H9 (cell line): ENCODE measurements around the gene PTPRN2. TPM values are rescaled to one million over a fixed set of nuclear protein-coding genes. Genes with fewer than 3 reads are reported as not detected.

Experiments used
- DNase-seq: peaks from one replicate; pipeline ENCODE4 v3.0.0-alpha.2; 2017
- H2AFZ ChIP-seq: one replicate; pipeline ENCODE4 v1.6.1; 2013; ENCODE audit warnings: mild to moderate bottlenecking, low read length, control low read depth, moderate library complexity
- H2AK5ac ChIP-seq: 2 replicates; pipeline ENCODE4 v1.6.1; 2013; ENCODE audit warnings: low read length, control low read depth, mixed read lengths; ENCODE audit not compliant: insufficient read length
- H2BK120ac ChIP-seq: one replicate; pipeline ENCODE4 v1.6.1; 2013; ENCODE audit warnings: low read depth, mild to moderate bottlenecking, low read length, control low read depth, inconsistent platforms; ENCODE audit not compliant: poor library complexity, severe bottlenecking
- H2BK12ac ChIP-seq: 2 replicates; pipeline ENCODE4 v1.6.1; 2013; ENCODE audit warnings: low read length, control low read depth, mixed read lengths, low read depth; ENCODE audit not compliant: insufficient read length
- H2BK15ac ChIP-seq: 2 replicates; pipeline ENCODE4 v1.6.1; 2013; ENCODE audit warnings: low read depth, low read length, control low read depth
- H2BK20ac ChIP-seq: one replicate; pipeline ENCODE4 v1.6.1; 2013; ENCODE audit warnings: low read depth, mild to moderate bottlenecking, low read length, control low read depth, inconsistent platforms; ENCODE audit not compliant: poor library complexity, severe bottlenecking
- H2BK5ac ChIP-seq: 2 replicates; pipeline ENCODE4 v1.6.1; 2013; ENCODE audit warnings: low read length, control low read depth, mixed read lengths; ENCODE audit not compliant: insufficient read length
- H3K14ac ChIP-seq: 2 replicates; pipeline ENCODE4 v1.6.1; 2013; ENCODE audit warnings: low read length, control low read depth; ENCODE audit not compliant: insufficient read depth
- H3K18ac ChIP-seq: 2 replicates; pipeline ENCODE4 v1.6.1; 2013; ENCODE audit warnings: low read depth, mild to moderate bottlenecking, mixed read lengths, low read length, control low read depth; ENCODE audit not compliant: insufficient read length
- H3K23ac ChIP-seq: 2 replicates; pipeline ENCODE4 v1.6.1; 2013; ENCODE audit warnings: low read length, control low read depth, mixed read lengths, low read depth; ENCODE audit not compliant: insufficient read length
- H3K23me2 ChIP-seq: 2 replicates; pipeline ENCODE4 v1.6.1; 2013; ENCODE audit warnings: low read depth, mild to moderate bottlenecking, mixed read lengths, low read length, control low read depth; ENCODE audit not compliant: insufficient read length, poor library complexity, severe bottlenecking
- H3K27ac ChIP-seq: 2 replicates; pipeline ENCODE4 v1.5.1; 2013; ENCODE audit warnings: low read length, control low read depth, mixed read lengths, low read depth; ENCODE audit not compliant: insufficient read length
- H3K27me3 ChIP-seq: 2 replicates; pipeline ENCODE4 v1.6.1; 2013; ENCODE audit warnings: low read length, control low read depth, inconsistent platforms; ENCODE audit not compliant: insufficient read depth
- H3K4ac ChIP-seq: 2 replicates; pipeline ENCODE4 v1.6.1; 2013; ENCODE audit warnings: low read depth, mild to moderate bottlenecking, control low read depth, inconsistent platforms, low read length, moderate library complexity
- H3K4me1 ChIP-seq: 2 replicates; pipeline ENCODE4 v1.6.1; 2013; ENCODE audit warnings: low read length, control low read depth, inconsistent platforms; ENCODE audit not compliant: insufficient read depth
- H3K4me2 ChIP-seq: 2 replicates; pipeline ENCODE4 v1.6.1; 2013; ENCODE audit warnings: low read length, control low read depth, mixed read lengths; ENCODE audit not compliant: insufficient read length, insufficient read depth
- H3K56ac ChIP-seq: 2 replicates; pipeline ENCODE4 v1.6.1; 2013; ENCODE audit warnings: low read depth, mild to moderate bottlenecking, mixed read lengths, low read length, control low read depth; ENCODE audit not compliant: insufficient read length
- H3K79me1 ChIP-seq: 2 replicates; pipeline ENCODE4 v1.6.1; 2013; ENCODE audit warnings: low read depth, mild to moderate bottlenecking, moderate library complexity, low read length, control low read depth, inconsistent platforms; ENCODE audit not compliant: insufficient read depth, poor library complexity, severe bottlenecking
- H3K79me2 ChIP-seq: 2 replicates; pipeline ENCODE4 v1.6.1; 2013; ENCODE audit warnings: low read length, control low read depth, inconsistent platforms; ENCODE audit not compliant: insufficient read depth
- H3K9ac ChIP-seq: 2 replicates; pipeline ENCODE4 v1.6.1; 2013; ENCODE audit warnings: low read length, control low read depth, mixed read lengths; ENCODE audit not compliant: insufficient read length; ENCODE audit errors: extremely low read depth
- H3K9me3 ChIP-seq: one replicate; pipeline ENCODE4 v1.6.1; 2013; ENCODE audit warnings: low read depth, low read length, inconsistent platforms; ENCODE audit not compliant: control insufficient read depth
- H3T11ph ChIP-seq: one replicate; pipeline ENCODE4 v1.6.1; 2013; ENCODE audit warnings: mild to moderate bottlenecking, low read length, control low read depth, inconsistent platforms
- H4K20me1 ChIP-seq: one replicate; pipeline ENCODE4 v1.6.1; 2013; ENCODE audit not compliant: control insufficient read depth, insufficient read length, insufficient read depth
- H4K5ac ChIP-seq: 2 replicates; pipeline ENCODE4 v1.6.1; 2013; ENCODE audit warnings: low read depth, mild to moderate bottlenecking, mixed read lengths, low read length, control low read depth; ENCODE audit not compliant: insufficient read length
- H4K8ac ChIP-seq: replicated peaks from 2 replicates; pipeline ENCODE4 v1.6.1; 2013; ENCODE audit warnings: low read length, control low read depth, mixed read lengths, low read depth; ENCODE audit not compliant: insufficient read length
- H4K91ac ChIP-seq: 2 replicates; pipeline ENCODE4 v1.6.1; 2013; ENCODE audit warnings: low read depth, mild to moderate bottlenecking, moderate library complexity, mixed read lengths, low read length, control low read depth; ENCODE audit not compliant: insufficient read length
- H3K27ac Mint-ChIP-seq, 3 experiments: 2 replicates in 2 of 3; 3 replicates in 1 of 3; pipeline ENCODE4 v1.8.0; 2020 to 2021; ENCODE audit warnings: mixed read lengths in 3 of 3, mild to moderate bottlenecking in 1 of 3, moderate library complexity in 1 of 3
- H3K27me3 Mint-ChIP-seq: 2 replicates; pipeline ENCODE4 v1.8.0; 2021; ENCODE audit warnings: low read depth, mild to moderate bottlenecking, moderate library complexity, mixed read lengths
- H3K36me3 Mint-ChIP-seq, 3 experiments: 2 replicates in 2 of 3; 3 replicates in 1 of 3; pipeline ENCODE4 v1.8.0; 2020 to 2021; ENCODE audit warnings: low read depth in 3 of 3, mixed read lengths in 3 of 3; ENCODE audit not compliant: insufficient read depth in 1 of 3
- H3K4me1 Mint-ChIP-seq, 2 experiments: 2 replicates each; pipeline ENCODE4 v1.8.0; 2020; ENCODE audit warnings: mixed read lengths in 2 of 2
- H3K4me3 Mint-ChIP-seq, 2 experiments: 2 replicates in 1 of 2; 3 replicates in 1 of 2; pipeline ENCODE4 v1.8.0; 2020 to 2021; ENCODE audit warnings: mild to moderate bottlenecking in 2 of 2, mixed read lengths in 2 of 2, moderate library complexity in 1 of 2
- H3K9me3 Mint-ChIP-seq, 2 experiments: 2 replicates in 1 of 2; 3 replicates in 1 of 2; pipeline ENCODE4 v1.8.0; 2020; ENCODE audit warnings: mild to moderate bottlenecking in 2 of 2, mixed read lengths in 2 of 2, moderate library complexity in 1 of 2
- CTCF ChIP-seq: fragments of 200-600 bp; sonication (generic); conservative IDR thresholded peaks from 3 replicates; pipeline ENCODE4 v1.8.0; 2021; ENCODE audit warnings: antibody characterized with exemption, mild to moderate bottlenecking
- WGBS: extraction: QIAGEN DNeasy Blood & Tissue Kit; methylation state at CpG from one replicate; pipeline ENCODE4 v1.1.7; 2013; ENCODE audit warnings: missing lambda C conversion rate, low lambda C conversion rate, mixed read lengths; ENCODE audit not compliant: insufficient read length; ENCODE audit errors: extremely low coverage; 5-methylcytosine and 5-hydroxymethylcytosine counted together
- total RNA-seq: library from RNA; stranded (reverse); gene quantifications from 2 replicates; pipeline ENCODE4 v1.2.1, GENCODE V29; 2021

PTPRN2 gene
- total RNA-seq, 1 experiment from 2014 or later: 5.2 TPM

- Mint-ChIP-seq H3K4me3 (no peak overlapping the region), H3K36me3 (no peaks in the 10 kb centered on the region; a peak in 1 of 7 replicates), H3K4me1 (no peaks in the 10 kb centered on the region), H3K27me3 (peaks cover 38% of the 10 kb centered on the region), H3K9me3 (no peaks in the 10 kb centered on the region), H3K27ac (no peak overlapping the region)
- H2BK20ac ChIP-seq: no peak overlapping the region
- no CpG with 5 or more reads among the region's 12 CpGs for WGBS
- no peak overlapping the region for H4K5ac ChIP-seq
- H3K4ac ChIP-seq: no peak overlapping the region
- no peak overlapping the region for H3K9ac ChIP-seq
- H3K23ac ChIP-seq: no peak overlapping the region
- H4K8ac ChIP-seq: no peak overlapping the region
- no peaks in the 10 kb centered on the region for H3K23me2 ChIP-seq
- DNase-seq: no peak
- H2BK120ac ChIP-seq: no peak overlapping the region
- H3K79me1 ChIP-seq: no peaks in the 10 kb centered on the region
- no peak overlapping the region for H3K18ac ChIP-seq
- no peak overlapping the region for H2AK5ac ChIP-seq
- H3K4me1 ChIP-seq: no peaks in the 10 kb centered on the region
- no peaks in the 10 kb centered on the region for H3K9me3 ChIP-seq
- no peak overlapping the region for H3T11ph ChIP-seq
- H3K4me2 ChIP-seq: no peak overlapping the region
- no peak overlapping the region for H4K91ac ChIP-seq
- H3K27me3 ChIP-seq: no peaks in the 10 kb centered on the region
- H3K79me2 ChIP-seq: no peaks in the 10 kb centered on the region
- H2BK12ac ChIP-seq: no peak overlapping the region
- H3K56ac ChIP-seq: no peak overlapping the region
- no peak overlapping the region for H2BK5ac ChIP-seq
- H2BK15ac ChIP-seq: no peak overlapping the region
- TF ChIP-seq CTCF: no peak
- H3K14ac ChIP-seq: no peak overlapping the region
- peaks cover 2% of the 10 kb centered on the region for H4K20me1 ChIP-seq
- H2AFZ ChIP-seq: no peak overlapping the region
- no peak overlapping the region for H3K27ac ChIP-seq
These were observed 1032.3 kb downstream of the PTPRN2 start for GRCh38 chr7:157555313-157555712.
